ENCODE results near the gene SNRPB2. TPM values are rescaled to one million over a fixed set of nuclear protein-coding genes. Genes with fewer than 3 reads are reported as not detected.

Gene SNRPB2
- total and polyA plus RNA-seq, 7 experiments from 2014 or later: 25.2 to 97.0 (median 40.0) TPM

Other genes starting within 250 kb of the SNRPB2 start
- 10 to 100 TPM in 3 of 5 experiments, 1 to 10 TPM in 2; 8.4 to 13.7 (median 11.0) TPM for gene KIF16B, start 156.6 kb upstream of the SNRPB2 start, total RNA-seq
- 10 to 100 TPM in 1 of 2 donors, 1 to 10 TPM in 1; 6.0 to 10.3 TPM for gene KIF16B, start 156.6 kb upstream of the SNRPB2 start, polyA plus RNA-seq
- not detected for gene OTOR, start 18.3 kb downstream of the SNRPB2 start, total RNA-seq
- gene OTOR, start 18.3 kb downstream of the SNRPB2 start, polyA plus RNA-seq: not detected

All from naive thymus-derived CD4-positive, alpha-beta T cell (primary cell).